ENCODE measurements around the gene ARL16. TPM values are rescaled to one million over a fixed set of nuclear protein-coding genes. Genes with fewer than 3 reads are reported as not detected.

The ARL16 gene
- total and polyA plus RNA-seq, 9 donors = 22.8 to 55.5 (median 31.1) TPM

DNA sequence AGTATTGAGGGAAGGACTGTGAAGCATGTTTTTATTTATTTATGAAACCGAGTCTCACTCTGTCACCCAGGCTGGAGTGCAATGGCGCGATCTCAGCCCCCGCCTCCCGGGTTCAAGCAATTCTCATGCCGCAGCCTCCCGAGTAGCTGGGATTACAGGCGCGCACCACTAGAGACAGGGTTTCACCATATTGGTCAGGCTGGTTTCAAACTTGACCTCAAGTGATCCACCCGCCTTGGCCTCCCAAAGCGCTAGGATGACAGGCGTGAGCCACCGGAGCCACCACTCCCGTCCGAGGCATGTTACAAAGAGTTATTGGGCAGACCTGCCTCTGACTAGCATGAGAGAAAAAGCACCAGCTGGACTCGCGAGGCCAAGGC lies 22.6 kb upstream of the ARL16 start:
- Histone ChIP-seq H3K36me3 (no peaks in the 10 kb centered on the region), H3K27ac (no peak overlapping the region), H3K9me3 (no peaks in the 10 kb centered on the region), H3K4me3 (no peak overlapping the region), H3K27me3 (no peaks in the 10 kb centered on the region), H3K4me1 (ENCODE audit: insufficient read depth) (peaks cover 7% of the 10 kb centered on the region)
- peak in 2 of 5 donors; percentile 13 to 16 for DNase-seq
- 89 to 95% (median 91%) methylated on average over 17 of the region's 17 CpGs for WGBS, 3 donors
- no peak for TF ChIP-seq POLR2A (IDR thresholded peaks at IDR 0.05)
- no peak for TF ChIP-seq EP300 (IDR thresholded peaks at IDR 0.05)
- TF ChIP-seq, protein P1, sequence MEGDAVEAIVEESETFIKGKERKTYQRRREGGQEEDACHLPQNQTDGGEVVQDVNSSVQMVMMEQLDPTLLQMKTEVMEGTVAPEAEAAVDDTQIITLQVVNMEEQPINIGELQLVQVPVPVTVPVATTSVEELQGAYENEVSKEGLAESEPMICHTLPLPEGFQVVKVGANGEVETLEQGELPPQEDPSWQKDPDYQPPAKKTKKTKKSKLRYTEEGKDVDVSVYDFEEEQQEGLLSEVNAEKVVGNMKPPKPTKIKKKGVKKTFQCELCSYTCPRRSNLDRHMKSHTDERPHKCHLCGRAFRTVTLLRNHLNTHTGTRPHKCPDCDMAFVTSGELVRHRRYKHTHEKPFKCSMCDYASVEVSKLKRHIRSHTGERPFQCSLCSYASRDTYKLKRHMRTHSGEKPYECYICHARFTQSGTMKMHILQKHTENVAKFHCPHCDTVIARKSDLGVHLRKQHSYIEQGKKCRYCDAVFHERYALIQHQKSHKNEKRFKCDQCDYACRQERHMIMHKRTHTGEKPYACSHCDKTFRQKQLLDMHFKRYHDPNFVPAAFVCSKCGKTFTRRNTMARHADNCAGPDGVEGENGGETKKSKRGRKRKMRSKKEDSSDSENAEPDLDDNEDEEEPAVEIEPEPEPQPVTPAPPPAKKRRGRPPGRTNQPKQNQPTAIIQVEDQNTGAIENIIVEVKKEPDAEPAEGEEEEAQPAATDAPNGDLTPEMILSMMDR (IDR thresholded peaks at IDR 0.05) = no peak
- intact Hi-C loops (cut with DNase I) = no loop called here

DNA sequence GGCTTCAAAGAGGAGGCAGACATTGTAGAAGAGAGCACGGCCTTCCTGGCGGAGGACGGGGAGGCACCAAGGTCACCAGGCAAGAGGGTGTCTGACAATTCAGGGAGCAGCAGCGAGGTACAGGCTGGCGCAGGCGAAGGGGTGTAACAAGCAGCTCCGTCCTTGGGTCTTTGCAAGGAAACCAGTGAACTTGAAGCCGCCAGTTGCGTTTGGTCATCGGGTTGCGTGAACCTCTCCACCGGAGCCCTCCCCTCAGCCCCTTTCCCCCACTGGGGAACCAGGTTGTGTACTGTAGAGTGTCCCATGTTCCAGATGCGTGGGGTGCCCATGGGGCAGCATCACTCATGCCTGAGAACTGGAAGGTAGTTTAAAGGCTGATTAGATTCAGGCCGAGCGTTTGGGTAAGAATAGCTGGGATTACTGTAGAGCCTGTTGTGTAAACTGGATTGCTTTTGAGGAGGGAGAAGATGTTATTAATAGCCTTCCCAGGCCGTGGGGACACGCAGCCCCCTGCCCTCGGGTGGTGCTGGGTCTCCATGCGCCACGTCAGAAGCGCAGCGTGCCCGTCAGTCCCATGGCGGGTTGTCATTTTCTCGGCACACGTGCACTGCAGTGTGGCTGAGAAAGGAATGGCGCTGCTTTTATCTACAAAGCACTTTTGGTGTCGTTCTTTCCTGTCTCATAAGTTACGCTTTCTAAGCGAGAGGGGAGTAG lies 22.1 kb upstream of the ARL16 start:
- H3K36me3 ChIP-seq = no peaks in the 10 kb centered on the region
- TF ChIP-seq POLR2A (IDR thresholded peaks at IDR 0.05) (no peak), EP300 (IDR thresholded peaks at IDR 0.05) (no peak)
- TF ChIP-seq, protein P1 (IDR thresholded peaks at IDR 0.05) = no peak
- intact Hi-C loops (cut with DNase I) = no loop called here
- peaks cover 7% of the 10 kb centered on the region for H3K4me1 ChIP-seq (ENCODE audit: insufficient read depth)
- no peaks in the 10 kb centered on the region for H3K27me3 ChIP-seq
- peak in 2 of 5 donors; percentile 24 to 27 for DNase-seq
- WGBS, 3 donors = 89 to 91% (median 91%) methylated on average over 30 of the region's 30 CpGs
- H3K4me3 ChIP-seq = no peak overlapping the region
- H3K27ac ChIP-seq = no peak overlapping the region
- H3K9me3 ChIP-seq = no peaks in the 10 kb centered on the region

DNA sequence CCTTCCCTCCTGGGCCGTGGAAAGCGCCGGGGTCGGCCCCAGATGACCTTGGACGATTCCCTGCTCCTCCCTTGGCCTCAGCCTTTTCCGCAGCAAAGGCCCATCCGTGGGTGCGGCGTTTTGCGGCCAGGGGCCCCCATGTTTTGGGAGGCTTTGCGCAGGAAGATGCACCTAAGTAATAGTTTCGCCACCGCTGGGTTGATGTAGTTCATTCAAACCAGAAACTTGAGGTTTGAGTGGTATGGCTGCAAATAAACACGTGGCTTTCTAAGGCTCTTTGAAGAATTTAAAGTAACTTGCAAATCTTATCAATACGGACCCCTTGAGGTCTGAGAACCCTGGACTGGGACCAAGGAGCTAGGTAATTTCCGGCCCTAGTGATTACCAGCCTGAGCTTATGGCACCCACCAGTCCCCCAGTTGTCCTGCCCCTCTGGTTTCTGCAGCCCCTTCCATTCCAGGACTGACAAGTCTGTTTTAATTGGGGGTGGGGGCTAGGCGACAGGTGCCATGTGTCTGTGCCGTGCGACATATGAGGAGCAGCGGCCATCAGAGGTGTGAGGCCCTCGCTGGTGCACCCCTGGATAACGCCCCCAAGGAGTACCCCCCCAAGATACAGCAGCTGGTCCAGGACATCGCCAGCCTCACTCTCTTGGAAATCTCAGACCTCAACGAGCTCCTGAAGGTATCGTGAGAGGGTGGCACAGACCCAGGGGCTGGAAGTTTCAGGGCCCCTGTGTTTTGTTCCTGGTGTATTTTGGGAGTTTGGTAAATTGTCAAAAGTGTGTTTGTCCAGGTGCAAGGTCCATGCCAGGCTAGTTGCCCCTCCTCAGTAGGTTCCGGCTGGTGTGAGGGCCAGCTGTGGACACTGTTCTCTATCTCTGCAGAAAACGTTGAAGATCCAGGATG lies 20.4 kb upstream of the ARL16 start:
- TF ChIP-seq EP300 (IDR thresholded peaks at IDR 0.05) (no peak), POLR2A (IDR thresholded peaks at IDR 0.05) (no peak)
- TF ChIP-seq, protein P1 (IDR thresholded peaks at IDR 0.05) = no peak
- WGBS, 3 donors = 21 to 25% (median 24%) methylated on average over 27 of the region's 27 CpGs
- intact Hi-C loops (cut with DNase I) = no loop called here
- Histone ChIP-seq H3K27me3 (no peaks in the 10 kb centered on the region), H3K27ac (peak overlapping the region; percentile 79 to 90), H3K4me3 (peak overlapping the region; percentile 77), H3K9me3 (no peaks in the 10 kb centered on the region), H3K36me3 (no peaks in the 10 kb centered on the region), H3K4me1 (ENCODE audit: insufficient read depth) (peaks cover 6% of the 10 kb centered on the region)
- DNase-seq = no peak

DNA sequence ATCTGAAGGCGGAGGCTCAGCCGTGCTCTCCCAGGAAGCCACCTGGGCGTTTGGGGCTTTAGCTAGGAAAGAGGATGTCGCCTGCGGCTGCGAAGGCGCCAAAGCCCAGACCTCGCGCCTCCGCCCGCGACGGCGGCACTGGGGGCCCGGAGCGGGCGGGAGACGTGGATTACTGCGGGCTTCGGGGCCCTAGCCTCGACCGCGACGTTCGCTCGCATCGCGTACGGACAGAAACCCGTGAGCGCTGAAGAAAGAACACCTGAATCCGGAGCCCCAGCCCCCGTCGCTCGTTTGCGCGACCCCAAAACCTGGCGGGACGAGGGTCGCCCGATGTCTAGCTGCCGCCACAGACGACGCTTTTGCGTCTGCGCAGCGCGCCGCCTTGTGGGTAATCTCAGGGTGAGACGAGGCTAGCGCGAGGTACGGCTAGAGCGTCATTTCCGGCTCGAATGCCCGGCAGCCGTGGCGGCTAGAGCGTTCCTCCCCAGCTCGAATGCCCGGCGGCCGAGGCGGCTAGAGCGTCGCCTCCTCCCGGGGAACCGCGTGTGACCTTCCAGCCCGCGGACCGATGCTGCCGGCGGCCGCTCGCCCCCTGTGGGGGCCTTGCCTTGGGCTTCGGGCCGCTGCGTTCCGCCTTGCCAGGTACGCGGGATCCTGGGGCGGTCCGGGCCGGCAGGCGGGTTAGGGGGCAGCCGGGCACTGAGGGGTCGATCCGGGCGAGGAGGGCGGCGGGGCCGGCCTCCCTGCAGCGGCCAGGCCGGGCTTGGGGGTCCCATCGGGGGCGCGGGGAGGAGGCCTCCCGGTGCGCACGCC lies 19.5 kb upstream of the ARL16 start, which contains the start of gene MRPL12:
Gene MRPL12, plus strand, starts transcription at position 434 of the 813 bp plus-strand sequence. Its CDS starts 135 bp downstream, at position 569.
- peak within 1 kb of the TSS; percentile 77 for H3K4me3 ChIP-seq
- H3K27ac ChIP-seq = peak within 1 kb of the TSS; percentile 79 to 90
- no peaks in the 10 kb centered on the region for H3K9me3 ChIP-seq
- intact Hi-C loops (cut with DNase I) = no loop called here
- peaks cover 6% of the 10 kb centered on the region for H3K4me1 ChIP-seq (ENCODE audit: insufficient read depth)
- H3K27me3 ChIP-seq = no peaks in the 10 kb centered on the region
- peak; percentile 90 to 95 (median 92) for DNase-seq
- H3K36me3 ChIP-seq = no peaks in the 10 kb centered on the region
- TF ChIP-seq EP300 (IDR thresholded peaks at IDR 0.05) (no peak), POLR2A (IDR thresholded peaks at IDR 0.05) (peak; percentile 88)
- TF ChIP-seq, protein P1 (IDR thresholded peaks at IDR 0.05) = peak; percentile 28 to 66 (median 43)
- WGBS, 3 donors = 0% methylated on average over 66 to 102 of the region's 102 CpGs

Data from ovary (tissue), 9 donors.